M059J (cell line): ENCODE data around the gene LRP1. TPM values are rescaled to one million over a fixed set of nuclear protein-coding genes. Genes with fewer than 3 reads are reported as not detected.

Experiments
- DNase-seq: peaks from one replicate; pipeline ENCODE4 v3.0.0-alpha.2; 2012; ENCODE audit warnings: low read depth
- total RNA-seq: library from RNA; depleted of rRNA; stranded (reverse); fragments of >200 nt; shearing (Covaris generic); gene quantifications from 2 replicates; pipeline ENCODE4 v1.2.3, GENCODE V29; 2014

LRP1 gene
- total RNA-seq, 1 experiment from 2014 or later: 24.9 TPM

- no peak for DNase-seq
These were observed 6.7 kb downstream of the LRP1 start for GRCh38 chr12:57134949-57135348.

- DNase-seq: no peak
These were observed 7.4 kb downstream of the LRP1 start for GRCh38 chr12:57135527-57136326.

- DNase-seq: no peak
These were observed 10.4 kb downstream of the LRP1 start for GRCh38 chr12:57138526-57139272.

GRCh38 chr12:57139796-57140649 lies 11.7 kb downstream of the LRP1 start:
- DNase-seq: no peak

GRCh38 chr12:57141249-57141648 lies 13.0 kb downstream of the LRP1 start:
- DNase-seq: no peak

- DNase-seq: no peak
These were observed 13.8 kb downstream of the LRP1 start for GRCh38 chr12:57142121-57142520.

- DNase-seq: no peak
These were observed 14.4 kb downstream of the LRP1 start for GRCh38 chr12:57142727-57143126.

GRCh38 chr12:57143454-57143853 lies 15.2 kb downstream of the LRP1 start:
- DNase-seq: no peak

GRCh38 chr12:57145460-57146059 lies 17.3 kb downstream of the LRP1 start:
- DNase-seq: no peak

- no peak for DNase-seq
These were observed 17.8 kb downstream of the LRP1 start for GRCh38 chr12:57146092-57146491.

GRCh38 chr12:57146961-57147944 lies 19.0 kb downstream of the LRP1 start, which contains the start of gene LRP1-AS:
LRP1-AS (minus strand) TSS chr12:57147619.
- no peak for DNase-seq

- DNase-seq: no peak
These were observed 20.4 kb downstream of the LRP1 start for GRCh38 chr12:57148469-57149244.

GRCh38 chr12:57149245-57149900 lies 21.1 kb downstream of the LRP1 start:
- DNase-seq: no peak

- DNase-seq: no peak
These were observed 22.2 kb downstream of the LRP1 start for GRCh38 chr12:57150400-57151000.

GRCh38 chr12:57151741-57152630 lies 23.7 kb downstream of the LRP1 start:
- peak; percentile 67 for DNase-seq

GRCh38 chr12:57152639-57153038 lies 24.4 kb downstream of the LRP1 start:
- DNase-seq: no peak

GRCh38 chr12:57153415-57153997 lies 25.2 kb downstream of the LRP1 start:
- no peak for DNase-seq
